Ishikawa (cell line): ENCODE data around the gene CCDC102B.

Source experiments
- CEBPB ChIP-seq: IDR thresholded peaks from 2 replicates; pipeline ENCODE4 v1.6.1; 2012
- CREB1 ChIP-seq: IDR thresholded peaks from 2 replicates; pipeline ENCODE4 v1.6.1; 2012; ENCODE audit warnings: low read depth
- FOXM1 ChIP-seq: IDR thresholded peaks from 2 replicates; pipeline ENCODE4 v1.6.1; 2012; ENCODE audit warnings: low read depth, borderline replicate concordance
- NFIC ChIP-seq: IDR thresholded peaks from 2 replicates; pipeline ENCODE4 v1.6.1; 2012
- TF ChIP-seq, protein P1 (sequence below): IDR thresholded peaks from 2 replicates; pipeline ENCODE4 v1.6.1; 2012; ENCODE audit warnings: low read depth, mild to moderate bottlenecking
- TF ChIP-seq, protein P2 (sequence below): IDR thresholded peaks from 2 replicates; pipeline ENCODE4 v1.6.1; 2012

DNA sequence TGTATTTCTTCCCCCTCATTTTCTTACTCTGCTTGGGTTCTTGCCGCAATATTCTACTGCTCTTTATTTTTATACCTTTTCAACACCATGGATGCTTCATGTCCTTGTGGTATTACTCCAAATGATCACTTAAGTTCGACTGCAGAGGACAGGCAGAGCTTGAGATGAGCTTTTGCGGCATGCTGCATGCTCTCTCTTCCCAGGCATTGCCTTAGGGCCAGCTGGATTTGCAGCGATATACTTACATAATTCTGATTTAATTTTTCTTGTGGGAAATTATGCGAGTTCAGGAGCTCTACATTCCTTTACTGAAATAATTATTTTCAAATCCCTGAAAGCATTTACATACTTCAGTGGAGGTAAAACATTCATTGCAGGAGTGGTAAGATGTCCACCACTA lies 288.1 kb downstream of the CCDC102B start:
- TF ChIP-seq FOXM1 (no peak), CREB1 (no peak), NFIC (no peak), CEBPB (no peak)
- TF ChIP-seq, protein P1, sequence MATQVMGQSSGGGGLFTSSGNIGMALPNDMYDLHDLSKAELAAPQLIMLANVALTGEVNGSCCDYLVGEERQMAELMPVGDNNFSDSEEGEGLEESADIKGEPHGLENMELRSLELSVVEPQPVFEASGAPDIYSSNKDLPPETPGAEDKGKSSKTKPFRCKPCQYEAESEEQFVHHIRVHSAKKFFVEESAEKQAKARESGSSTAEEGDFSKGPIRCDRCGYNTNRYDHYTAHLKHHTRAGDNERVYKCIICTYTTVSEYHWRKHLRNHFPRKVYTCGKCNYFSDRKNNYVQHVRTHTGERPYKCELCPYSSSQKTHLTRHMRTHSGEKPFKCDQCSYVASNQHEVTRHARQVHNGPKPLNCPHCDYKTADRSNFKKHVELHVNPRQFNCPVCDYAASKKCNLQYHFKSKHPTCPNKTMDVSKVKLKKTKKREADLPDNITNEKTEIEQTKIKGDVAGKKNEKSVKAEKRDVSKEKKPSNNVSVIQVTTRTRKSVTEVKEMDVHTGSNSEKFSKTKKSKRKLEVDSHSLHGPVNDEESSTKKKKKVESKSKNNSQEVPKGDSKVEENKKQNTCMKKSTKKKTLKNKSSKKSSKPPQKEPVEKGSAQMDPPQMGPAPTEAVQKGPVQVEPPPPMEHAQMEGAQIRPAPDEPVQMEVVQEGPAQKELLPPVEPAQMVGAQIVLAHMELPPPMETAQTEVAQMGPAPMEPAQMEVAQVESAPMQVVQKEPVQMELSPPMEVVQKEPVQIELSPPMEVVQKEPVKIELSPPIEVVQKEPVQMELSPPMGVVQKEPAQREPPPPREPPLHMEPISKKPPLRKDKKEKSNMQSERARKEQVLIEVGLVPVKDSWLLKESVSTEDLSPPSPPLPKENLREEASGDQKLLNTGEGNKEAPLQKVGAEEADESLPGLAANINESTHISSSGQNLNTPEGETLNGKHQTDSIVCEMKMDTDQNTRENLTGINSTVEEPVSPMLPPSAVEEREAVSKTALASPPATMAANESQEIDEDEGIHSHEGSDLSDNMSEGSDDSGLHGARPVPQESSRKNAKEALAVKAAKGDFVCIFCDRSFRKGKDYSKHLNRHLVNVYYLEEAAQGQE: no peak
- TF ChIP-seq, protein P2, sequence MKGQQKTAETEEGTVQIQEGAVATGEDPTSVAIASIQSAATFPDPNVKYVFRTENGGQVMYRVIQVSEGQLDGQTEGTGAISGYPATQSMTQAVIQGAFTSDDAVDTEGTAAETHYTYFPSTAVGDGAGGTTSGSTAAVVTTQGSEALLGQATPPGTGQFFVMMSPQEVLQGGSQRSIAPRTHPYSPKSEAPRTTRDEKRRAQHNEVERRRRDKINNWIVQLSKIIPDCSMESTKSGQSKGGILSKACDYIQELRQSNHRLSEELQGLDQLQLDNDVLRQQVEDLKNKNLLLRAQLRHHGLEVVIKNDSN: no peak
